Panc1 (cell line): ENCODE measurements around the gene SLC25A42. TPM values are rescaled to one million over a fixed set of nuclear protein-coding genes. Genes with fewer than 3 reads are reported as not detected.

Source experiments
- ATAC-seq: fragments of 200-7000 bp; cut with Tn5 transposase; 2 replicates; pipeline ENCODE4 v1.9.1; 2020; ENCODE audit warnings: mild to moderate bottlenecking, moderate library complexity
- BruUV-seq: library from RNA; stranded (reverse); fragments of 400-500 nt; replicated peaks from 2 replicates; lab custom pipeline; 2021; lab: Mats Ljungman, UMichigan
- CTCF ChIA-PET: fragments of 300-600 bp; sonication (Branson Sonifier 250); formaldehyde crosslinking; loops from one replicate; lab custom pipeline; 2022; ENCODE audit warnings: antibody characterized with exemption; lab: Charles Lee
- POLR2A ChIA-PET: fragments of 300-600 bp; sonication (Branson Sonifier 250); formaldehyde crosslinking; loops from one replicate; lab custom pipeline; 2022; ENCODE audit warnings: antibody characterized with exemption; lab: Charles Lee
- DNase-seq: peaks from one replicate; pipeline ENCODE4 v3.0.0-alpha.2; 2010; ENCODE audit warnings: low read depth, low spot score
- H3K27ac ChIP-seq: 2 replicates; pipeline ENCODE4 v1.5.1; 2011; ENCODE audit warnings: mild to moderate bottlenecking, low read length, inconsistent platforms
- H3K27me3 ChIP-seq: fragments of 200-500 bp; sonication (Bioruptor generic); 2 replicates; pipeline ENCODE4 v1.6.0; 2014; ENCODE audit warnings: low read length, inconsistent platforms; ENCODE audit not compliant: control insufficient read depth, insufficient read depth
- H3K36me3 ChIP-seq: fragments of 200-500 bp; sonication (Bioruptor generic); 2 replicates; pipeline ENCODE4 v1.5.1; 2014; ENCODE audit warnings: inconsistent platforms, mild to moderate bottlenecking, low read length, moderate library complexity; ENCODE audit not compliant: control insufficient read depth, insufficient read depth
- H3K4me1 ChIP-seq: 2 replicates; pipeline ENCODE4 v1.5.1; 2011; ENCODE audit warnings: inconsistent platforms, mild to moderate bottlenecking, low read length, moderate library complexity; ENCODE audit not compliant: control insufficient read depth, insufficient read depth
- H3K4me3 ChIP-seq, 2 experiments: 2 replicates each; pipeline ENCODE4 v1.5.1; 2011 to 2012; ENCODE audit warnings: low read depth in 2 of 2, low read length in 2 of 2, mild to moderate bottlenecking in 2 of 2, inconsistent platforms in 1 of 2, moderate library complexity in 1 of 2
- H3K9me3 ChIP-seq: fragments of 200-500 bp; sonication (Bioruptor generic); 2 replicates; pipeline ENCODE4 v1.5.1; 2014; ENCODE audit warnings: low read depth, mild to moderate bottlenecking, inconsistent platforms, low read length, moderate library complexity; ENCODE audit not compliant: control insufficient read depth, insufficient read depth
- POLR2AphosphoS5 ChIP-seq: IDR thresholded peaks from 2 replicates; pipeline ENCODE4 v1.6.1; 2012; ENCODE audit warnings: mild to moderate bottlenecking, low read depth, low read length, moderate library complexity
- SIN3A ChIP-seq: IDR thresholded peaks from 2 replicates; pipeline ENCODE4 v1.6.1; 2012; ENCODE audit warnings: low read depth, mild to moderate bottlenecking, low read length, moderate library complexity, borderline replicate concordance; ENCODE audit not compliant: insufficient read depth
- TCF7L2 ChIP-seq: IDR thresholded peaks from 2 replicates; pipeline ENCODE4 v1.6.1; 2011; ENCODE audit warnings: mild to moderate bottlenecking, low read depth, low read length, inconsistent platforms
- in situ Hi-C: cut with HindIII; loops from 2 replicates; pipeline ENCODE4 v1.10.0; 2016; ENCODE audit warnings: low sequenced_read_pairs, low pct_unique_long_range_greater_than_20kb
- intact Hi-C: fragments of 100-400 bp; cut with micrococcal nuclease; formaldehyde crosslinking; loops from one replicate; pipeline ENCODE4 v1.10.0; 2022; ENCODE audit not compliant: unreplicated experiment
- total RNA-seq: library from RNA; stranded (reverse); gene quantifications from one replicate; pipeline ENCODE4 v1.2.1, GENCODE V29; 2021; ENCODE audit not compliant: unreplicated experiment
- TF ChIP-seq, protein P1 (sequence below), 2 experiments: IDR thresholded peaks; 2 replicates each; pipeline ENCODE4 v1.6.1; 2011 to 2012; ENCODE audit warnings: low read depth in 2 of 2, control low read depth in 1 of 2, low read length in 1 of 2, mild to moderate bottlenecking in 1 of 2, moderate library complexity in 1 of 2; ENCODE audit not compliant: insufficient read depth in 1 of 2
- TF ChIP-seq, protein P2 (sequence below): fragments of 450-650 bp; IDR thresholded peaks from 2 replicates; pipeline ENCODE4 v1.5.1; 2017; ENCODE audit warnings: mild to moderate bottlenecking

The SLC25A42 gene
- total RNA-seq, 1 experiment from 2014 or later, result 2.6 TPM

DNA sequence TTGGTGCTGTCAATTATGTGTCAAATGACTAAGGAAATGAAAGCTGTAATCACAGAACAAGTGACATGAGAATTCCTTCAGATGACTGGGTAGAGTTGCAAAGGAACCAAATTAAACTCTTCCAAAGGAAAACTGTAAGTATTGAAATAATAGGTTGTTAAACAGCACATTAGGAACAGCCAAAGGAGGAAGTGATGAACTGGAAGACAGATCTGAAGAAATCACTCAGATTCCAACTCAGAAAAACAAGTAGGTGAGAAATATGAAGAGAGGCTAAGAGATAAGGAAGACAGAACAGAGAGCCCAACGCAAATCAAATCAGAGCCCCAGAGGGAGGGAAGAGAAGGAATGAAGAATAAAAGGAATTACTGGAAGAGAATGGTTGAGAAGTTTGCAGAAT lies 59.1 kb downstream of the SLC25A42 start:
- BruUV-seq, result no TSS peak
- Histone ChIP-seq H3K4me1 (no peaks in the 10 kb centered on the region), H3K27me3 (no peaks in the 10 kb centered on the region), H3K27ac (no peak overlapping the region), H3K4me3 (no peak overlapping the region), H3K9me3 (no peaks in the 10 kb centered on the region), H3K36me3 (no peaks in the 10 kb centered on the region)
- in situ Hi-C loops (no loop called here), intact Hi-C loops (no loop called here)
- TF ChIP-seq TCF7L2 (no peak), SIN3A (no peak), POLR2AphosphoS5 (no peak)
- TF ChIP-seq, protein P1, sequence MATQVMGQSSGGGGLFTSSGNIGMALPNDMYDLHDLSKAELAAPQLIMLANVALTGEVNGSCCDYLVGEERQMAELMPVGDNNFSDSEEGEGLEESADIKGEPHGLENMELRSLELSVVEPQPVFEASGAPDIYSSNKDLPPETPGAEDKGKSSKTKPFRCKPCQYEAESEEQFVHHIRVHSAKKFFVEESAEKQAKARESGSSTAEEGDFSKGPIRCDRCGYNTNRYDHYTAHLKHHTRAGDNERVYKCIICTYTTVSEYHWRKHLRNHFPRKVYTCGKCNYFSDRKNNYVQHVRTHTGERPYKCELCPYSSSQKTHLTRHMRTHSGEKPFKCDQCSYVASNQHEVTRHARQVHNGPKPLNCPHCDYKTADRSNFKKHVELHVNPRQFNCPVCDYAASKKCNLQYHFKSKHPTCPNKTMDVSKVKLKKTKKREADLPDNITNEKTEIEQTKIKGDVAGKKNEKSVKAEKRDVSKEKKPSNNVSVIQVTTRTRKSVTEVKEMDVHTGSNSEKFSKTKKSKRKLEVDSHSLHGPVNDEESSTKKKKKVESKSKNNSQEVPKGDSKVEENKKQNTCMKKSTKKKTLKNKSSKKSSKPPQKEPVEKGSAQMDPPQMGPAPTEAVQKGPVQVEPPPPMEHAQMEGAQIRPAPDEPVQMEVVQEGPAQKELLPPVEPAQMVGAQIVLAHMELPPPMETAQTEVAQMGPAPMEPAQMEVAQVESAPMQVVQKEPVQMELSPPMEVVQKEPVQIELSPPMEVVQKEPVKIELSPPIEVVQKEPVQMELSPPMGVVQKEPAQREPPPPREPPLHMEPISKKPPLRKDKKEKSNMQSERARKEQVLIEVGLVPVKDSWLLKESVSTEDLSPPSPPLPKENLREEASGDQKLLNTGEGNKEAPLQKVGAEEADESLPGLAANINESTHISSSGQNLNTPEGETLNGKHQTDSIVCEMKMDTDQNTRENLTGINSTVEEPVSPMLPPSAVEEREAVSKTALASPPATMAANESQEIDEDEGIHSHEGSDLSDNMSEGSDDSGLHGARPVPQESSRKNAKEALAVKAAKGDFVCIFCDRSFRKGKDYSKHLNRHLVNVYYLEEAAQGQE (IDR thresholded peaks at IDR 0.05; ENCODE audit: insufficient read depth in 1 of 2, low read depth in 2 of 2, low read length in 1 of 2), result no peak
- TF ChIP-seq, protein P2, sequence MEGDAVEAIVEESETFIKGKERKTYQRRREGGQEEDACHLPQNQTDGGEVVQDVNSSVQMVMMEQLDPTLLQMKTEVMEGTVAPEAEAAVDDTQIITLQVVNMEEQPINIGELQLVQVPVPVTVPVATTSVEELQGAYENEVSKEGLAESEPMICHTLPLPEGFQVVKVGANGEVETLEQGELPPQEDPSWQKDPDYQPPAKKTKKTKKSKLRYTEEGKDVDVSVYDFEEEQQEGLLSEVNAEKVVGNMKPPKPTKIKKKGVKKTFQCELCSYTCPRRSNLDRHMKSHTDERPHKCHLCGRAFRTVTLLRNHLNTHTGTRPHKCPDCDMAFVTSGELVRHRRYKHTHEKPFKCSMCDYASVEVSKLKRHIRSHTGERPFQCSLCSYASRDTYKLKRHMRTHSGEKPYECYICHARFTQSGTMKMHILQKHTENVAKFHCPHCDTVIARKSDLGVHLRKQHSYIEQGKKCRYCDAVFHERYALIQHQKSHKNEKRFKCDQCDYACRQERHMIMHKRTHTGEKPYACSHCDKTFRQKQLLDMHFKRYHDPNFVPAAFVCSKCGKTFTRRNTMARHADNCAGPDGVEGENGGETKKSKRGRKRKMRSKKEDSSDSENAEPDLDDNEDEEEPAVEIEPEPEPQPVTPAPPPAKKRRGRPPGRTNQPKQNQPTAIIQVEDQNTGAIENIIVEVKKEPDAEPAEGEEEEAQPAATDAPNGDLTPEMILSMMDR, result no peak
- POLR2A ChIA-PET, result no interaction called here
- no peak for ATAC-seq
- DNase-seq, result no peak
- CTCF ChIA-PET, result interaction anchor here (0.6 kb wide), 1 partner anchor 511 kb away, joined by 5 read pairs; no protein-coding TSS in a partner anchor

DNA sequence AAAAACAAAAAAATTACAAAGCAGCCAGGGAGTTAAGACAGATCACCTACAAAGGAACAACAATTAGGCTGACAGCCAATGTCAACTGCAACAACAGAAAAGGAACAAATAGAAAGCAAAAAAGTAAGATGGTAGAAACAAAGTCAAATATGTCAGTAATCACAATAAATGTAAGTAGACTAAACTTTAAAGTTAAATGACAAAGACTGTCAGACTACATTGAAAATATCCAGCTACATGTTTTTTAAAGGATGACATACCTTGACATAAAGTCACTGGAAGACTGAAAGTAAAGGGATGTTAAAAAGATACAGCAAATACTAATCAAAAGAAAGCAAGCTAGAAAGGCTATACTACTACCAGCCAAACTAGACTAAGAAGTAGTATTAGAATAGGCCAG lies 59.6 kb downstream of the SLC25A42 start:
- ATAC-seq (no peak), DNase-seq (no peak)
- TF ChIP-seq, protein P2, result no peak
- TF ChIP-seq POLR2AphosphoS5 (no peak), TCF7L2 (no peak), SIN3A (no peak)
- TF ChIP-seq, protein P1 (IDR thresholded peaks at IDR 0.05; ENCODE audit: insufficient read depth in 1 of 2, low read depth in 2 of 2, low read length in 1 of 2), result no peak
- intact Hi-C loops, result no loop called here
- Histone ChIP-seq H3K4me1 (no peaks in the 10 kb centered on the region), H3K36me3 (no peaks in the 10 kb centered on the region), H3K9me3 (no peaks in the 10 kb centered on the region), H3K27me3 (no peaks in the 10 kb centered on the region), H3K4me3 (no peak overlapping the region), H3K27ac (no peak overlapping the region)
- ChIA-PET POLR2A (no interaction called here), CTCF (no interaction called here)
- no TSS peak for BruUV-seq
- in situ Hi-C loops, result no loop called here
